Activated CD4-positive, CD25-positive, alpha-beta regulatory T cell treated with anti-CD3 and anti-CD28 coated beads, Interleukin-2, amount 50 U/mL, for 72 hours (primary cell): ENCODE results near the gene OR4D9.

Experiments used
- DNase-seq: peaks from one replicate; pipeline ENCODE4 v3.0.0; 2021

Gene OR4D9

DNA sequence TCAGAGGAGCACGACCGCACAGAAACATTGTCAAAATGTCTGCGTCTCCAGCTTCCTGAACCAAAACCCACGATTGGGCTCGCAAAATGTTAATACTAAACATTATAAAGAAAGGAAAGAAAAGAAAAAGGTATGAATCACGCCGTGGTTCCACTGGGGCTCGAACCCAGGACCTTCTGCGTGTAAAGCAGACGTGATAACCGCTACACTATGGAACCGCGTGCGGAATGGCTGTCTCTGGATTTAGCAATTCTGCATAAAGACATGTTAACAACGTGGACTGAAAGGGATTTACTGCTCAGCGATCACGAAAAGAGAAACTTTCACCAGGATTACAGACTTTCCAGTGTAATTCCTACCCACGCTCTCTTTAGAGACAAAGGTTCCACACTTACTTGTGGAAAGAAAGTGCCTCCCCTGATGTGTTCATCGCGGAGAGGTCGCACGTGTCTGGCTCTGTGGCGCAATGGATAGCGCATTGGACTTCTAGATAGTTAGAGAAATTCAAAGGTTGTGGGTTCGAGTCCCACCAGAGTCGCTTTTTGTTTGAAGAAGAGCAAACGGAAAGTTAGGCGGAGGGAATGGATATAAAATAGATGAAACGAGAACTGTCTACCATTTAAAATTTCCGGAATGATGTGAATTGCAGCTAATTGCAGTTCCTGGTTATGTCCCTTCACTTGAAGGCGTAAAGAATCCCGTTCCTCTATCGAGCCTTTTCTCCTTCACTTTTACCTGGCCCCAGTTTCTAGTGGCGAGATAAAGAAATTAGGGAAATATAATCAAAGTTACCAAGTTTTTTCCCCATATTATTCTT lies 39.7 kb downstream of the OR4D9 start:
- DNase-seq: peak; percentile 76

DNA sequence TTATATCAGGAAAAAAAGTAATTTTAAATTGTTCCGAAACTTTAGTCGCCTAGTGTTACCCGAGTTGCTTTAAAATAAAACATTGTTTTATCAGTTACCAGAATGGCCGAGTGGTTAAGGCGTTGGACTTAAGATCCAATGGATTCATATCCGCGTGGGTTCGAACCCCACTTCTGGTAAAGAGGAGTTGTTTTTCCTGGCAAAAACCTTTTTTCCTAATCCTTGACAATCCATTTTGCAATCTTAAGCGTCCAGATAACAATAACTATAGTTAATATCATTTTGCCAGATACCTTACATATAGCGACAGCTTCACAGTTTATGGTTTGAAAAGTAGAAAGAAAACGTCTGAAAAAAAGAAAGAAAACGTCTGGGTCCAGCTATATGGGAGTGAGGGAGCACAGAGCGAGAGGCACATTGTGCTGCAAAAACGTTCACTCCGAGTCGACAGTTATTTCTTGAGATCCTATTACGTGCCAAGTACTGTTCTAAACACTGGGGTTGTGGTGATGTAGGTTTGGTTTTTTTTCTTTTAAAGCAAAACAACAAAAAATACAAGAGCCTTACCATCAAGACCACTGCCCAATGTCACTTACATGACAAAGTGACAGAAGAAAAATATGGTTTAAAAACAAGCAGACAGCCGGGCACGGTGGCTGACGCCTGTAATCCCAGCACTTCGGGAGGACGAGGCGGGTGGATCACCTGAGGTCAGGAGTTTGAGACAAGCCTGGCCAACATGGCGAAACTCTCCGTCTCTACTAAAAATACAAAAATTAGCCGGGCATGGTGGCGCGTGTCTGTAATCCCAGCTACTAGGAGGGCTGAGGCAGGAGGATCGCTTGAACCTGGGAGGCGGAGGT lies 40.6 kb downstream of the OR4D9 start:
- no peak for DNase-seq

DNA sequence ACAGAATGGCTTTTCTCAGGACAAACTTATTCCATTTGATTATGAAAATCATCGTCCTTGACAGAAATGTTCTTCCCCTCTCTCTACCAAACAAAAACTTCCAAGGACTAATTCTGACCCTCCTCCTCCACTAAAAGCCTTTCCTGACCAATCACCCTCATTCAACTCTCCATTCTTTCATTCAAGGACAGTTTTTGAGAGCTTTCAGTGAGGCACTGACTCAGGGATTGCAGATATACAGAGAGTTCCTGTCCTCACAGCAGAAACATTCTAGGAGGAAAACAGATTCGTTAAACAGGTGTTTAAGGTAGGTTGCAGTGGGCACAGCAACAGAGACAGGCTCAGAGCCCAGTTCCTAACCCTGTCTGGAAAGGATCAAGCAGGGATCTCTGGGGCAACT lies 41.5 kb downstream of the OR4D9 start:
- no peak for DNase-seq

DNA sequence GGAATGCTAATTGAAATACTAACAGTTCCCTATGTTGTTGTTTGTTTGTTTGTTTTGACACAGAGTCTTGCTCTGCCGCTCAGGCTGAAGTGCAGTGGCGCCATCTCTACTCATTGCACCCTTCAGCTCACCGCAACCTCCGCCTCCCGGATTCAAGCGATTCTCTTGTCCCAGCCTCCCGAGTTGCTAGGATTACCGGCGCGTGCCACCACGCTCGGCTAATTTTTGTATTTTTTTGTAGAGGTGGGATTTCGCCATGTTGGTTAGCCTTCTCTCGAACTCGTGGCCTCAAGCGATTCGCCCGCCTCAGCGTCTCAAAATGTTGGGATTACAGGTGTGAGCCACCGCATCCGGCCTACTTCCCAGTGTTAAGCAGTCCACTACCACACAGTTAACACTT lies 42.0 kb downstream of the OR4D9 start:
- DNase-seq: no peak

DNA sequence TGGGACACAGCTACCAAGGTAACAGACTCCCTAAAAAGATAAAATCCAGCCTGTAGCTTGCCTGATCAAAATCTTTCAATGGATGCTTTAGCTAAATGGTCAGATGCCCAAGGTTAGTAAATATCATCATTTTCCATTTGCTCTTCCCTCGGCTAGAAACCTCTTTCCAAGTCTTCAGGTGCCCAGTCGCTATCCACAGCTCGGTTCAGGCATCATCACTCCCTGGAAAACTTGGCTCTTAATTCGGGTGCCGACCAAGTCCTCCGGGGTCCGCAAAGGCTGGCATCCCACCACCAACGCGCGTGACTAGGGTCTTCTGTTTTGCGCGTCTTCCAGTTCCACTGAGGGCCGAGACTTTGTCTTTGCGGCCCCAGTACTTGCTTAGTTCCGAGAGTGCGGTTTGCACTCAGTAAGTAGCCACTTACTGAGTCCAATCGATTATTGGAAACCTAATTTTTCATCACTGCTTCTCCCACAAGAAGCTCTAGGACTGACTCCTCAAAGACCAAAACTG lies 44.3 kb downstream of the OR4D9 start:
- DNase-seq: no peak

DNA sequence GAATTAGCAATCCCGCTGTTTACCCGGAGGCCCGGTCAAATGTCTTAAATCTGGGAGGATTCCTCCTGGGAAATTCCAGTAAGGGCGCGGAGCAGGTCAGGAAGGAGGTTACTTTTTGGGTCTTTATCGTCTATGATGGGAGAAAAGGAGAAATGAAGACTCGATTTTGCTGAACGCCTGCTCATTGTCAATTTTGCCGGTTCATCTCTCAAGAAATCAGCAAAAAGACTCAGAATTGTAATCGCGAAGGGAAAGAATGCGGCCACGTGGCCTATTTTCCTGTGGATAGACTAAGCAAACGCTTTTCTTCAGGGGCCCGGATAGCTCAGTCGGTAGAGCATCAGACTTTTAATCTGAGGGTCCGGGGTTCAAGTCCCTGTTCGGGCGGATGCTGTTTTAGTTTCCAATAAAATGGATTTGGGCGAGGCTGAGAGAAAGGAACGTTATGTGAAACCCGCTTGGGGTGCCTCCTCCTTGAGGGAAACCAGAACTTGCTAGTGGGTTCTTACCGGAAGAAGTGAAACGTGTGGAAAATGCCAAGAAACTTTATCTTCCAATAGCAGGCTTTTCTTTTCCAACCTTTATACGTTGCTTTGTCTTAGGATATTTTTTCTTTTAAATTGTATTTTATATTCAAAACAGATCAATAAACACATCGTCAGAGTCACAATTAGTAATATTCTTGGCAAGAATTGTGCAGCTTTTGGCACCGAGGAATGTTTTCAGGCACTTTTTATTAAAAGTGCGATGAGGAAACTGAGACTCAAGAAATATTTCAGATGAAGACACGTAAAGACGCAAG lies 45.0 kb downstream of the OR4D9 start:
- peak; percentile 73 for DNase-seq

DNA sequence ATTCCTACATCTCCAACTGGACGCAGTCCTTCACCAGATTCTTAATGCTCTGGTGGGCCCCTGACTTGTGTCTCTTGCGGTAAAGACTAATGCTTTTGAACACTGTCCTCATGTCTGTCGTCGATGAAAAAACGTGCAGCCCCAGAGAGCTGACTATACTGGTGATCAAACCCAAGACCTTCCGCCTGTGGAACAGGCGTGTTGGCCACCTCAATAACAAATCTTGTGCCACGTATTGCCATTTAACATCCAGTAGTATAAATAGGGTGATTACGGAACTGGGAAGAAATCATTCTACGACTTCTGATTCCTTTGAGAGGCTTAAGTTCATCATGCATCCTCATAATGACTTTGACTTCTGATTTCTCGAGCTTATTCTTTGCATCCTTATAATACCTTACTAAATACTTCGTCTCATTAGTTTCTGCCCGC lies 45.6 kb downstream of the OR4D9 start:
- DNase-seq: no peak

DNA sequence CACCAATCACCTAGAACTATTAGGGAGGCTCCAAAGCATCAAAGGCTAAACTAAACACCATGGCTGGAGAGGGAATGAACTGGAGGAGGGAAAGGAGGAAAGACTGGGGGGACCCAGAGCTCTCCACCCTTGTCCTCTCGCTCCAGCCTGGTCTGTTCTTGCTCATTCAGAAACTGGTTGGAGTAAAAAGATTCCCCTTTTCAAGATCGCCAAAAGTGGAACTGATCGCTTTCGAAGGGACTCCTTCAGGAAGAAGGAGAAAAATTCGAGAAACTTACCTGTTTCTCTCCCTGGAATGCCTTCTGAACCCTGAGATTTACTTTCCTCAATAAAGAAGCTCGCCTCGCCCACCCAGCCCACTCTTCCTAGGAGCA lies 46.9 kb downstream of the OR4D9 start:
- no peak for DNase-seq

DNA sequence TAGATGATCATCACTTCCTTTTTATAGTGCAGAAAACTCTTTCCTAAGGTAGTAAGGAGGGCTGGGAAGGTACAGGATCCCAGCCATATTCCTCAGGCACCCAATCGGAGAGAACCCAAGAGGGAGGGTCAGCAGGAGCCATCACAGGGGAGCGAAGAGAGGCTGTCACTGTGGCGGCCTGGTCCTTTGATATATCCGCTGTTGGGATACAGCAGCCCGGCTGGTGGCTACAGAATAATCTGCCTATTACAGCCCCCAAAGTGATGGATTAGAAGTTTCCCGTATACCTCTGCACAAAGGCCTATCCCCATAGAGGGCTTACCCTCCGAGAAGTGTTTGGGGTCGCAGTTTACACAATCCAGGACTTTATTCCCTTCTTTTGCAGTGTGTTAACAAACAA lies 48.5 kb downstream of the OR4D9 start:
- no peak for DNase-seq

DNA sequence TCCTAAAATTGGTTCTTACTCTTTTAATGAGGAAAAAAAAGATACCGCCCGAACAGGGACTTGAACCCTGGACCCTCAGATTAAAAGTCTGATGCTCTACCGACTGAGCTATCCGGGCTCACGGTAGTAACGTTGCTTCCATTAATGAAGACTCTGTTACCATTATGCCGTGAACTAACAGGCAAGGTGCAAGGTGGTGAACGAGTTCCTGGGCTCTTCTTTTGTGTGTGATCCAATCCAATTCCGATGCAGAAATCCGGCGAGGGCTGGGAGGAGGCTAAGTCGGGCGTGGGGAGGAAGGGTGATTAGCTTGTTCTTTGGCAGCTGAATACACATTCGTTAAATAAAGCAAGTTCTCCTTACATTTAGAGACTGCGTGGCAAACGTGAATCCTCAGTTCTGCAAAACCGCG lies 49.0 kb downstream of the OR4D9 start:
- peak; percentile 69 for DNase-seq

DNA sequence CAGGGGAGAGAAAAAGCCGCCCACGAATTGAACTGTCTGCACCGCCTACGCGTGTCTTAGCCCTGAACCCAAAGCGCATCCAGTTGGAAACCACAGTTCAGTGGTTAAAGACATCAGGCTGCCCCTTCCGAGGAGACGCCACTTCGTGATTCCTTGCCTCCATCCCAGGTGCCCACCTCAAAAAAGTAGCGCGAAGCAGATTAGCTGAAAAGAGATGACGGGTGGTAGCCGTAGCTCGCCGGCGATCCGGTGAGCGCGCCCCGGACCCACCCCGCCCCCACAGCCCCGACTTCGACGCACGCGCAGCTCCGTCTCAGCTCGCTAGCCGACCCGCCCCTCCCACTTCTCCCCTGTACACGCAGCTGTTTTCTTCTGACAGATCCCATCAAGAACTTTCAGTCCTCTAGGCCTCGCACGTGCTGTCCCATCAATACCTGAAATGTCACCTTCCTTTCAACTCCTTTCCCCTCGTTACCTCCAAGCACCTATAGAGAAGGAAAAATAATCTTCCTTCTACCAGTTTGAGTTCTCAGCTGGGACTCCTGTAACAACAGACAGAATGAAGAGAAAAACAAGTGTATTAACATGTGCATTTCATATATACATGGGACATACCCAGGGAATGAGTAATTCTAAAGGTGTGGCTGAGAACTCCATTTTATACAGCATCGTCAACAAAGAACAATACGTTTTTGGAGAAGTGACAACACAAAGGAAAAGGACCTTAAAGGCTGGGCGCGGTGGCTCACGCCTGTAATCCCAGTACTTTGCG lies 49.5 kb downstream of the OR4D9 start:
- peak; percentile 79 for DNase-seq

DNA sequence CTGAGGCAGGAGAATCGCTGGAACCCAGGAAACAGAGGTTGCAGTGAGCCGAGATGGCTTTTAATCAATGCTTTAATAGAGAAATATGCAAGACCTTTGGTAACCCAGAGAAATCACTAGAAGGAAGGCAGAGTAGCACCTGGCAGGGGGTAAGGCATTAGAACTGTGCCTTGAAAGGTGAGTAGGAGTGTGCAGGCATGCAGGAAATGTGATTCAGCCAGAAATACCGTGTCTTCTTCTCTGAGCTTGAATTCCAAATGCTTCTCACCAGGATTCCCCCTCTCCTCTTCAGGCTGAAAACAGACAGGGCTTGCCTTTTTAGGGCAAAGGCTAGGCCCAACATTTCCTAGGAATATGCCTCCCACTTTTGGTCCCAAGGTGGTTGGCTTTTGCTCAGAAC lies 51.0 kb downstream of the OR4D9 start:
- no peak for DNase-seq
